Ishikawa (cell line): Measurements from ENCODE around the gene SSH2.

Source experiments
- CREB1 ChIP-seq: IDR thresholded peaks from 2 replicates; pipeline ENCODE4 v1.6.1; 2012; ENCODE audit warnings: low read depth
- EP300 ChIP-seq: IDR thresholded peaks from 2 replicates; pipeline ENCODE4 v1.6.1; 2012; ENCODE audit warnings: borderline replicate concordance
- RAD21 ChIP-seq: IDR thresholded peaks from 2 replicates; pipeline ENCODE4 v1.6.1; 2012; ENCODE audit warnings: low read depth
- TAF1 ChIP-seq: IDR thresholded peaks from 2 replicates; pipeline ENCODE4 v1.6.1; 2012; ENCODE audit warnings: low read depth, mild to moderate bottlenecking
- TCF12 ChIP-seq: IDR thresholded peaks from 2 replicates; pipeline ENCODE4 v1.6.1; 2012; ENCODE audit warnings: low read depth
- TEAD4 ChIP-seq: IDR thresholded peaks from 2 replicates; pipeline ENCODE4 v1.6.1; 2012
- YY1 ChIP-seq: IDR thresholded peaks from 2 replicates; pipeline ENCODE4 v1.6.1; 2012; ENCODE audit warnings: low read depth
- TF ChIP-seq, protein P1 (sequence below): IDR thresholded peaks from 2 replicates; pipeline ENCODE4 v1.6.1; 2012
- TF ChIP-seq, protein P2 (sequence below): IDR thresholded peaks from 2 replicates; pipeline ENCODE4 v1.6.1; 2012
- TF ChIP-seq, protein P3 (sequence below): IDR thresholded peaks from 2 replicates; pipeline ENCODE4 v1.6.1; 2012; ENCODE audit warnings: low read depth, mild to moderate bottlenecking

DNA sequence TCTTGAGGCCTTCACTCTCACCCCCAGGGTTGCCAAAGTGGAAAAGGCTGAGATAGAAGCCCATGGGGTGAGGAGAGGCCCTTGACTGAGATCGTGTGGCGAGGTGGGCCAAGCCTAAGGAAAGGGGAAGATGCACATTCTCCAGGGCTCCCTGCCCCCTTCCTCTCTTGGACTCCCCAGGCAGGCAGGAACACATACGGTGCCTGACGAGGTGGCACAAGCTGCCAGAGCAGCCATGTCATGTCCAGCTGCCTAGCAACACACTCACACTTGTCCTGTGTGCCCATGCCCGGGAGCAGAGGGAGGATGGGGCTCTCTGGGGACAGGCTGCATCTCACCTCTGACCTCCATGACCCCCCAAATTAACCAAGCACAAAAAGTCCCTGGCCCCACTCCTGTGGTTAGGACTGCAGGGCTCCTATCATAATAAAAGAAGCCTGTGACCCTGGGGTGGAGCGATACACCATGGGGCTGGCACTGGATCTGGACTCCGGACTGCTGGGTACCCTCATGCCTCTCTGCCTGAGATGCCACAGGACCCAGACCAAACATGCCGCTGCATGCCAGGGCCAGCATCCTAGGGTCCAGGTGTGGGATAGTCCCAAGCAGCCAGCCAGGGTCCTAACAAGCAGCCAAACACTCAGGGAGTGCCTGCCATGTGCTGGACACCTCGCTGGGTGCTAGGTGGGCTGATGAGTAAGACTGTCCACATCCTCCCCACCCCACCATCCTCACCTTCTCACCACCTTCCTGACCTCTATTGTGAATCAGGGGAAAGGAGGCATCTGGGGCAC lies 343.2 kb downstream of the SSH2 start:
- TF ChIP-seq TAF1 = no peak
- no peak for TF ChIP-seq YY1
- TF ChIP-seq CREB1 = no peak
- TF ChIP-seq, protein P1, sequence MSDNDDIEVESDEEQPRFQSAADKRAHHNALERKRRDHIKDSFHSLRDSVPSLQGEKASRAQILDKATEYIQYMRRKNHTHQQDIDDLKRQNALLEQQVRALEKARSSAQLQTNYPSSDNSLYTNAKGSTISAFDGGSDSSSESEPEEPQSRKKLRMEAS = no peak
- no peak for TF ChIP-seq TEAD4
- TF ChIP-seq RAD21 = no peak
- TF ChIP-seq, protein P2, sequence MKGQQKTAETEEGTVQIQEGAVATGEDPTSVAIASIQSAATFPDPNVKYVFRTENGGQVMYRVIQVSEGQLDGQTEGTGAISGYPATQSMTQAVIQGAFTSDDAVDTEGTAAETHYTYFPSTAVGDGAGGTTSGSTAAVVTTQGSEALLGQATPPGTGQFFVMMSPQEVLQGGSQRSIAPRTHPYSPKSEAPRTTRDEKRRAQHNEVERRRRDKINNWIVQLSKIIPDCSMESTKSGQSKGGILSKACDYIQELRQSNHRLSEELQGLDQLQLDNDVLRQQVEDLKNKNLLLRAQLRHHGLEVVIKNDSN = no peak
- TF ChIP-seq TCF12 = no peak
- no peak for TF ChIP-seq EP300
- TF ChIP-seq, protein P3, sequence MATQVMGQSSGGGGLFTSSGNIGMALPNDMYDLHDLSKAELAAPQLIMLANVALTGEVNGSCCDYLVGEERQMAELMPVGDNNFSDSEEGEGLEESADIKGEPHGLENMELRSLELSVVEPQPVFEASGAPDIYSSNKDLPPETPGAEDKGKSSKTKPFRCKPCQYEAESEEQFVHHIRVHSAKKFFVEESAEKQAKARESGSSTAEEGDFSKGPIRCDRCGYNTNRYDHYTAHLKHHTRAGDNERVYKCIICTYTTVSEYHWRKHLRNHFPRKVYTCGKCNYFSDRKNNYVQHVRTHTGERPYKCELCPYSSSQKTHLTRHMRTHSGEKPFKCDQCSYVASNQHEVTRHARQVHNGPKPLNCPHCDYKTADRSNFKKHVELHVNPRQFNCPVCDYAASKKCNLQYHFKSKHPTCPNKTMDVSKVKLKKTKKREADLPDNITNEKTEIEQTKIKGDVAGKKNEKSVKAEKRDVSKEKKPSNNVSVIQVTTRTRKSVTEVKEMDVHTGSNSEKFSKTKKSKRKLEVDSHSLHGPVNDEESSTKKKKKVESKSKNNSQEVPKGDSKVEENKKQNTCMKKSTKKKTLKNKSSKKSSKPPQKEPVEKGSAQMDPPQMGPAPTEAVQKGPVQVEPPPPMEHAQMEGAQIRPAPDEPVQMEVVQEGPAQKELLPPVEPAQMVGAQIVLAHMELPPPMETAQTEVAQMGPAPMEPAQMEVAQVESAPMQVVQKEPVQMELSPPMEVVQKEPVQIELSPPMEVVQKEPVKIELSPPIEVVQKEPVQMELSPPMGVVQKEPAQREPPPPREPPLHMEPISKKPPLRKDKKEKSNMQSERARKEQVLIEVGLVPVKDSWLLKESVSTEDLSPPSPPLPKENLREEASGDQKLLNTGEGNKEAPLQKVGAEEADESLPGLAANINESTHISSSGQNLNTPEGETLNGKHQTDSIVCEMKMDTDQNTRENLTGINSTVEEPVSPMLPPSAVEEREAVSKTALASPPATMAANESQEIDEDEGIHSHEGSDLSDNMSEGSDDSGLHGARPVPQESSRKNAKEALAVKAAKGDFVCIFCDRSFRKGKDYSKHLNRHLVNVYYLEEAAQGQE = no peak
